Choroid plexus epithelial cell (primary cell): Measurements from ENCODE around the gene MCC.

Experiments
- DNase-seq: peaks from one replicate; pipeline ENCODE4 v3.0.0-alpha.2; 2010; ENCODE audit warnings: low read depth
- H3K4me3 ChIP-seq: 2 replicates; pipeline ENCODE4 v1.5.1; 2011; ENCODE audit warnings: low read depth, mild to moderate bottlenecking, control low read depth, low read length, moderate library complexity
- TF ChIP-seq, protein P1 (sequence below): conservative IDR thresholded peaks from 2 replicates; pipeline ENCODE4 v1.5.1; 2011; ENCODE audit warnings: low read depth, mild to moderate bottlenecking, control low read depth, inconsistent platforms, low read length, moderate library complexity

Gene MCC

DNA sequence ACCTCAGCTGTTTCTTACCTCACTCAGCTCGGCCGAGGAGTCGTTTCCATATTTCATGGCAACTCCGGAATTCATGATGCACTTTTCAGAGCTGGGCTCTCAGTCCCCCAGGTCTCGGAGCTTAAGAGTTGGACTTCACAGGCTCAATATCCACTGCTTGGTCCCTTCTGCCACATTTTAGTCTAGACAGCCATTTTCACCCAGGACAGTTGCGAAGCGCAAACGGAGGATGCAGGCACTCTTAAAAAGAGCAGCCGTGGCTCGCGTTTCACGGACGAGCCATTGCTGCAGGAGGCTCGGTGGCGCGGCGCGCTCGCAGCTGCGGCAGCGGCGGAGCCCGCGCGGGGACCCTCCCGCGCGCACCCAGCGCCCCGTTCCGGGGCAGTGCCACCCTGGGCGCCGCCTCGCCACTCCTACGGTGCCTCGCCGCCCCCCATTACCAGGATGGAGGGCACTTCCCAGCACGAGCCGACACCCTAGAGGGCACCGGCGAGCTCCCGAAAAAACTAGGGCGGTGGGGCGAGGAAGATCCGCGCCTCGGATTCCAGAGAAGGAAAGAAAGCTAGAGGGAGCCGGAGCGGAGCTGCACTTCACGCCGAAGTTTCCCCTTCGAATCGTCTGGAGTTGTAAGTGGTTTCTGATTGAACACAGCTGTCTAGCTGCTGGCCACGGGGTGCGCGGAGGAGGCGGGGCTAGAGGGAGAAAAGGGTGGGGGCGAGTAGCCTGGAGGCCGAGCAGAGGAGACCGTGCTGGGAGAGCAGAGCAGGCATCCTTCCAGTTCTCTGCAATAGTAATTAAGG, 193.7 kb downstream of the MCC start:
- TF ChIP-seq, protein P1, sequence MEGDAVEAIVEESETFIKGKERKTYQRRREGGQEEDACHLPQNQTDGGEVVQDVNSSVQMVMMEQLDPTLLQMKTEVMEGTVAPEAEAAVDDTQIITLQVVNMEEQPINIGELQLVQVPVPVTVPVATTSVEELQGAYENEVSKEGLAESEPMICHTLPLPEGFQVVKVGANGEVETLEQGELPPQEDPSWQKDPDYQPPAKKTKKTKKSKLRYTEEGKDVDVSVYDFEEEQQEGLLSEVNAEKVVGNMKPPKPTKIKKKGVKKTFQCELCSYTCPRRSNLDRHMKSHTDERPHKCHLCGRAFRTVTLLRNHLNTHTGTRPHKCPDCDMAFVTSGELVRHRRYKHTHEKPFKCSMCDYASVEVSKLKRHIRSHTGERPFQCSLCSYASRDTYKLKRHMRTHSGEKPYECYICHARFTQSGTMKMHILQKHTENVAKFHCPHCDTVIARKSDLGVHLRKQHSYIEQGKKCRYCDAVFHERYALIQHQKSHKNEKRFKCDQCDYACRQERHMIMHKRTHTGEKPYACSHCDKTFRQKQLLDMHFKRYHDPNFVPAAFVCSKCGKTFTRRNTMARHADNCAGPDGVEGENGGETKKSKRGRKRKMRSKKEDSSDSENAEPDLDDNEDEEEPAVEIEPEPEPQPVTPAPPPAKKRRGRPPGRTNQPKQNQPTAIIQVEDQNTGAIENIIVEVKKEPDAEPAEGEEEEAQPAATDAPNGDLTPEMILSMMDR: peak; percentile 46
- peak overlapping the region; percentile 83 for H3K4me3 ChIP-seq
- DNase-seq: peak; percentile 95

DNA sequence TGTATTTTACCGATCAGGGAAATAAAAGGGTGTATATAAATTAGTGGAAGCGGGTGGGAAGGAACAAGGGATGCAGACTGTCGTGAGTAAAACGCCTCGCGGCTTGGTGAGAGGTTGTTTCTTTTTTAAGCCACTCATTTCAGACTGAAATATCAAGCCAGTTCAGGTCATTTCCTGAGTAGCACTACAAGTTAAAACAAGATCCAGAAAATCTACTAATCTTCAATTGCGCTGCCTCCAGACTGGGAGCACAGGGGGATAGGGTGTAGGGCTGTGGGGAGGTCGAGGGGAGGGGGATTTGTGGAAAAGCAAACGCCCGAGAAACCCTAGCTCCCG, 194.3 kb downstream of the MCC start:
- peak overlapping the region; percentile 83 for H3K4me3 ChIP-seq
- TF ChIP-seq, protein P1: no peak
- peak; percentile 58 for DNase-seq

DNA sequence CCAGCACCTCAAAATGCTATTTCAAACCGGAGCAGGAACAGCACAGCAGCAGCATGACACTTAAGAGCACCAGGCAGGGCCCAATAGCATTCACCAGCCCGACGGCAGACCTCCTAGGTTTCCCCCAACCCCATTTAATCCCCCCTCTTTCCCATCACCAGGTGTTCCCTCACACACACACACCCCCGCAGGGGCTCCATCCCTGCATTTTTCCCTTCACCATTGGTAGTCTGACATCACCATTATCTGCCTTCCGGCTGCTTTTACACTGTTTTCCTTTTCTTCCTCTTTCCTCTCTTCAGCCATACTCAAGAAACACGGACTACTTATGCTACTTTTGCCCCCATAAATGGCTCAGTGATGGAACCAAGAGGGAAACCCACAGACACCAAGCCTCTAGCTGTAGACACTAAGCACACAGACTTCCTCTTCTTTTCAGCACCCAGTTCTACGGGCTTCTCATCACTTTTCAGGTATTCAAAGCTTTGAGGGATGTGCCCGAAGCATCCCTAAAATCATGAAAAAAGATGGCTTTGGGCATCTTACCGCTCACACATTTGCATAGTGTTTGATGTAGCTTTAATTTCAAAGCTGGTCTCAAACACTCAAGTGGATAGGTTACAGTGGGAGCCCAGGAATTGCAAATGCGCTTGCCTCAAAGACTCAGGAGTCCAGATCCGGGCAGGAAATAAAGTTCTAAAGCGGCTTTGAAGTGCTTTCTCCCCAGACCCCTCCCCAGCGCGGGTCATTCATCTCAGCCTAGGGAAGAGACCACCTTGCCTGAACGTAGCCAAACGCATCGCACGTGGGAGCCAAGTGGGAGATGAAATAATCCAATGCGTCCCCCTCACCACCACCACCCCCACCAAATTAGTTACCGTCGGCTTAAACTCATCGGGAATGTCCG, 194.9 kb downstream of the MCC start:
- H3K4me3 ChIP-seq: peak overlapping the region; percentile 83
- DNase-seq: peak; percentile 37
- TF ChIP-seq, protein P1: no peak

DNA sequence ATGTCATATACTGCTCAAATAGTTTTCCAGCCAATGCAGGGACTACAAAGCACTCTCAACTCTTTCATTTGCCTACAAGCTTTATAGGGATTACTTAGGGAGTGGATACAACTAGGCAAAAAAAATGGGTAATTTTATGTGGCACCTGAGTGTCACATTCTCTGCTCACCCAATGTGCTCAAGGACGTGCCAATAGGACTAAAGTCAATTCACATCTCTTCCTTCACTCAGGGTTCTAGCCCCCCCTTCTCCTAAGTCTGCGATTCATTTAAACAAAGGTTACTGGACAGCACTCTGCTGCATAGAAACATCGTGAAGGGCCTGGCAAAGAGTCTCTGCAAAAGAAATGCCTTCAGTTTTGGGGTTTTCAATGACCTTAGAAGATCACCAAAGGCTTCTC, 195.8 kb downstream of the MCC start:
- H3K4me3 ChIP-seq: peak overlapping the region; percentile 83
- TF ChIP-seq, protein P1: no peak
- DNase-seq: no peak

DNA sequence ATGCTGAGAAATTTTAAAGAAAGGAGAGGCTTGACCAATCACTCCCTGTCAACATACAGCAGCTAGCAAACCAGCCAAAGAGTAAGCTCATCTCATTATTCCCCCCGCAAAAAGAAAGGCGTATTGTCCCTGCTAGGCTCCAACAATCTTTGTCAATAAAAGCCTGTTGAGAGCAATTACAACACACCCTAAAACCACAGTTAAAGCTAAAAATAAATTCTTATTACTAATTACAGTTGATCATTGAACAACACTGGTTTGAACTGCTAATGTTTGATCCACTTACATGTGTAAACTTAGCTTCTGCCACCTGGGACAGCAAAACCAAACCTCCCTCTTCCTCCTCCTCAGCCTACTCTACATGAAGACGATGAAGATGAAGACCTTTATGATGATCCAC, 204.7 kb downstream of the MCC start:
- TF ChIP-seq, protein P1: no peak
- DNase-seq: no peak
- no peak overlapping the region for H3K4me3 ChIP-seq

DNA sequence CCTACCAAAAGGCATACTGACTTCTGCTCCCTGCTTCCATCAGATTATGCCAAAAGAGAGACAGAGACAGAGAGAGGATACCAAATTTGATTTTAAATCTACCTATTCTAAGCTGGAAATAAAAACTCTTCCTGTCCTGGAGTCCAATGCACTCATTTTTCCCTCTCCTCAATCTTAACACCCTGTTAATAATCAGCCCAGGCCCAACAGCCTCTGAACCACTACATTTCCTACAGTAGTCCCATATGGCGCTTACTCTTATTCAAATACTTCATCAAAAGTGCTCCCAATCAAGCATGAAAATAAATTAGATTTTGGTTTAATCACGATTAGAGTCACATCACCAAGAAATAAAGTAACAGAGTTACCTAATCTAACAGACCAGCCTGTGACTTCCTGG, 205.8 kb downstream of the MCC start:
- no peak for DNase-seq
- no peak overlapping the region for H3K4me3 ChIP-seq
- TF ChIP-seq, protein P1: no peak

DNA sequence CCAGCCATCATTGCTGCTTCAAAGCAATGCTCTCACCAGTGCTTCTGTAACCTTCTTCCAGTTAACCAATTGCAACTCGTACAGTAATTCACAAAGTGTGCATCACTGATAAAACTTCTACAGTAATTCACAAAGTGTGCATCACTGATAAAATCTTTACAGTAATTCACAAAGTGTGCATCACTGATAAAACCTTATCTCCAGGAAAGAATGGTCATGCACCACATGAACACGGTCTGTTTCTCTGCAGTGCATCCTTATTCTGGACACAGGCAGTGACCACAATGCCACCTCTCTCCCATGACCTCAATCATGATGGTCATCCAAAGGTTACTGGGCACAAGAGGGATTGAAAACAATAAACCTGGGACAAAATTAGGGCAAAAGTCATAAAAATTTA, 207.1 kb downstream of the MCC start:
- DNase-seq: no peak
- TF ChIP-seq, protein P1: no peak
- no peak overlapping the region for H3K4me3 ChIP-seq
